Raji (cell line): Measurements from ENCODE around the gene DNAH11.

Experiments used
- POLR2A ChIP-seq: IDR thresholded peaks from 2 replicates; pipeline ENCODE4 v1.6.1; 2011; ENCODE audit warnings: low read depth, low read length, control low read depth; ENCODE audit not compliant: insufficient read depth

Gene DNAH11

GRCh38 chr7:21605008-21605585 is 62.3 kb downstream of the DNAH11 start:
- no peak for TF ChIP-seq POLR2A

GRCh38 chr7:21608465-21608864 is 65.6 kb downstream of the DNAH11 start:
- TF ChIP-seq POLR2A, result no peak

- no peak for TF ChIP-seq POLR2A
These were observed 68.3 kb downstream of the DNAH11 start for GRCh38 chr7:21611129-21611528.

GRCh38 chr7:21616091-21616490 is 73.3 kb downstream of the DNAH11 start:
- TF ChIP-seq POLR2A, result no peak

GRCh38 chr7:21616796-21617436 is 74.1 kb downstream of the DNAH11 start:
- no peak for TF ChIP-seq POLR2A

- no peak for TF ChIP-seq POLR2A
These were observed 74.7 kb downstream of the DNAH11 start for GRCh38 chr7:21617513-21617912.

GRCh38 chr7:21617916-21618390 is 75.1 kb downstream of the DNAH11 start:
- TF ChIP-seq POLR2A, result no peak

- TF ChIP-seq POLR2A, result no peak
These were observed 75.9 kb downstream of the DNAH11 start for GRCh38 chr7:21618706-21619105.

- no peak for TF ChIP-seq POLR2A
These were observed 77.2 kb downstream of the DNAH11 start for GRCh38 chr7:21620054-21620453.

GRCh38 chr7:21624320-21624719 is 81.5 kb downstream of the DNAH11 start:
- TF ChIP-seq POLR2A, result no peak

- TF ChIP-seq POLR2A, result no peak
These were observed 93.9 kb downstream of the DNAH11 start for GRCh38 chr7:21636694-21637093.

- no peak for TF ChIP-seq POLR2A
These were observed 96.5 kb downstream of the DNAH11 start for GRCh38 chr7:21639206-21639868.

- no peak for TF ChIP-seq POLR2A
These were observed 97.3 kb downstream of the DNAH11 start for GRCh38 chr7:21640105-21640504.

- no peak for TF ChIP-seq POLR2A
These were observed 98.7 kb downstream of the DNAH11 start for GRCh38 chr7:21641546-21641945.

GRCh38 chr7:21642422-21642821 is 99.6 kb downstream of the DNAH11 start:
- TF ChIP-seq POLR2A, result no peak

- no peak for TF ChIP-seq POLR2A
These were observed 108.9 kb downstream of the DNAH11 start for GRCh38 chr7:21651697-21652096.

GRCh38 chr7:21653623-21654022 is 110.8 kb downstream of the DNAH11 start:
- no peak for TF ChIP-seq POLR2A

GRCh38 chr7:21656081-21656480 is 113.2 kb downstream of the DNAH11 start:
- TF ChIP-seq POLR2A, result no peak
